Right renal cortex interstitium (tissue), 3 donors: ENCODE results near the gene NUDT2. TPM values are rescaled to one million over a fixed set of nuclear protein-coding genes. Genes with fewer than 3 reads are reported as not detected.
"Not testable (repeated sequence)": the region's sequence is repeated elsewhere in the genome, so short reads cannot be mapped to it uniquely, and the experiment has no call there.

Experiments used
- DNase-seq, 3 donors: peaks; one replicate each; pipeline ENCODE4 v3.0.0-alpha.2; 2013; ENCODE audit warnings: low read depth in 3 of 3, low spot score in 2 of 3
- polyA plus RNA-seq, 3 donors: library from polyadenylated mRNA; unstranded; fragments of 120-200 nt; gene quantifications; one replicate each; pipeline ENCODE4 v1.2.1, GENCODE V29; 2013; ENCODE audit not compliant: insufficient read length in 3 of 3

NUDT2 gene
- polyA plus RNA-seq, 3 donors: 25.5 to 34.8 (median 27.3) TPM

DNA sequence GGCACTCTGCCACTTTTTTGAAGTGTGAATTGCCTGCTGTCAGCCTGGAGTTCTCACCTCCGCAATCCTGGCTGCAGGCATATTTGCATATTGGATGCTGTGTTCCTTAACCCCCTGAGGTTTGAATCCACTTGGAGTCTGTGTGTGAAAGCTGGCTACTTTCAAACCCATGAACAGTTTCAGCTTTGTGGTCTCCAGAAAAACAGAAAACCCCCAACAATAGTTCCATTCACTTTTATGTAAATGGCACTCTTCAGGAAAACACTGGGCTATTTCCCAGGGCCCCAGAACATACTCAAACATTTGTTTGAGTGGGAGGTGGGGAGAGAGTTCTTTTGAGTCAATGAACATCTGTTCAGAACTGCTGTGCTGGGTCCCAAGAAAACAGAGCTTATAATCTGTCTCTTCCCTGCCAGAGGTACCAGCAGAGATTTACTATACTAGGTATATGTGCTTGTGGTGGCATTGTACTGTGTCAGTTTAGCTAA is 5.0 kb downstream of the NUDT2 start:
- DNase-seq: no peak

GRCh38 chr9:34334916-34335315 is 5.5 kb downstream of the NUDT2 start:
- no peak for DNase-seq

DNA sequence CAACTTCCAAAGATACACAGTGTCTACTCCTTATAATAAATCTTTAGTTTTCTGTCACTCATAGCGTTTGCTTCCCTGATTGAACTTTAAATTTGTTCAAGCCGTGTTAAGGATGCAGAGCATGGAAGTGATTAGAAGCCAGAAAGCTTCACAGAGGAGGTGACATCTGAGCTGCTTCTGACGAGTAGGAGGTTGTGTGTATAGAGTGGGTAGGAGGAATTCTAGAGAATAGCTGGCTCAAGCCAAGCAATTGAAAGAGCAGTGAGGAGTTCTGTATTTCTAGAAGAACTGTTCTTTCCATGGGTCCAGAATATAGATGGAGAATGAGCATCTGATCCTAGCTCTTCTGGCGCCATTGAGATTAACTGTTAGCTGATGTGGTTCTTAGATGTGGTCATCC is 6.0 kb downstream of the NUDT2 start:
- DNase-seq: no peak

DNA sequence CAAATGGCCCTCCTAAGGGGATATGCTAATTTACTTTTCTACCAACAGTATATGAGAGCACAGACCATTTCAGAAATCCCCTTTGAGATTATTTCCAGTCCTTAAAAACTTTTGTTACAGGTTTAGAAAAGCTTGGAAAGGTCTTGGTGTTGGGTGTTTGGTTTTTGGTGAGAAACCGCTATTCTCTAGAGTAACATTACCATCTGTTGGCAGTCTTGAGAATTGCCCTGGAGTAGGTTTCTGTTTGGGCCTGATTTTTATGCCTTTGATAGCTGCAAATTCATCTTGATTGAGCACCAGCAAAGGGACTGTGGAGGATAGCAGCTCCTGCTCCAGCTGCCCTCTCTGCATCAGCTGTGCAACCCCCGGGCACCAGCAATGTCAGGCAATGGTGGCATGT is 8.0 kb downstream of the NUDT2 start:
- DNase-seq: no peak

DNA sequence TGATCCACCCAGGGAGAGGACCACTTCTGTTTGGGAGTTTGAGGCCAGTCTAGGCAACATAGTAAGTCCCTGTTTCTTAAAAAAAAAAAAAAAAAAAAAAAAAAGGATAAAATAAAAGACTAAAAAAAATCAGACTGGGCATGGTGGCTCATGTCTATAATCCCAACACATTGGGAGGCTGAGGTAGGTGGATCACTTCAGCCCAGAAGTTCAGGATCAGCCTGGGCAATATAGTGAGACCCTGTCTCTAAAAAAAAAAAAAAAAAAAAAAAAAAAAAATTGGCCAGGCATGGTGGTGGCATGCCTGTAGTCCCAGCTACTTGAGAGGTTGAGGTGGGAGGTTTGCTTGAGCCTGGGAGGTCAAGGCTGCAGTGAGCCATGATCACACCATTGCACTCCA is 8.7 kb downstream of the NUDT2 start:
- not testable (repeated sequence) for DNase-seq

GRCh38 chr9:34338665-34339385 is 9.5 kb downstream of the NUDT2 start:
- no peak for DNase-seq

DNA sequence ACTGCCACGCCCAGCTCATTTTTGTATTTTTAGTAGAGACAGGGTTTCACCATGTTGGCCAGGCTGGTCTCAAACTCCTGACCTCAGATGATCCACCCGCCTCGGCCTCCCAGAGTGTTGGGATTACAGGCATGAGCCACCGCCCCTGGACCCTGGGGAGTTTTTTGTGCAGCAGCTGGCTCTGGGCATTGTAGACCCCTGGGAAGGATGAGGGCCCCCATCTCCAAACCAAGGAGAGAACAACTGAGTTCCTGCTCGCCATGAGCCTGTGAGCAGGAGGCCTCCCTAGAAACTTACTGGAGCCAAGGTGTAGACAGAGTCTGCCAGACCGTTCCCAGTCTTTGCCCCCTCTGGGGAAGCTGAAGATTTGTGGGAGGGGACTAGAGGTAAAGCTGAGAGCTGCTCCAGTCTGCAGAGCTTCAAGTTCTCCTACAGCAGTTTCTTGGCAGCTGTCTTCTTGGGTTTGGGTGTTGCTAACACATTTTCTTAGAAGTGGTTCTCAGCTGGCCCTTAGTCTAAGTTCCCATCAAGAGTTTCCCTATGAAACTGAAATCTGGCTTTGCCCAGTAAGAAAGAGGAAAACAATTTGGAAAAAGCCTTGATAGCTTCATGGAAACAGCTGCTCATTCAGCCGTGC is 12.4 kb downstream of the NUDT2 start:
- no peak for DNase-seq

DNA sequence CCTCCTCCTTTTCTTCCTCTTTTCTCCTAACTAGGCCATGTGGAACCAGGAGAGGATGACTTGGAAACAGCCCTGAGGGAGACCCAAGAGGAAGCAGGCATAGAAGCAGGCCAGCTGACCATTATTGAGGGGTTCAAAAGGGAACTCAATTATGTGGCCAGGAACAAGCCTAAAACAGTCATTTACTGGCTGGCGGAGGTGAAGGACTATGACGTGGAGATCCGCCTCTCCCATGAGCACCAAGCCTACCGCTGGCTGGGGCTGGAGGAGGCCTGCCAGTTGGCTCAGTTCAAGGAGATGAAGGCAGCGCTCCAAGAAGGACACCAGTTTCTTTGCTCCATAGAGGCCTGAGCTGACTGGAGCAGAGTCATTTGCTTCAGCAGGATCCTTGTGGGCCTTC is 13.7 kb downstream of the NUDT2 start:
- DNase-seq: no peak

DNA sequence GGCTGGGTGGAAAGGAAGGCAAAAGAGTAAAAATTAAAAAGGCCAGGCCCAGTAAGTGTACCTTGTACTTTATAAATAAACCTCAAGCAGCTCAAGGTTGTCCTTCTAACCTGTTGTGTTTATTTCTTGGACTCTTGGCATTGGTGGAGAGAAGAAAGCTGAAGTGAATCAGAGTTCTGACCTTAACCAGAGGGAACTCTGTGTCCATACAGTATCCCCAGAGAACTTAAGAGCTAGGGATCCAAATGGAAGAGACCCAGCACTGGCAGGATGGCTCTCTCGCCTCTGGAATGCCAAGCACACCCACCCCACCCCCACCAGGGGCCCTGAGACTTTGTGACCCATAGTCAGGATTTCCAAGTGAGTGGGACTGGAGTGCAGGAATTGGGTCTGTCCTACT is 14.2 kb downstream of the NUDT2 start:
- DNase-seq: no peak

DNA sequence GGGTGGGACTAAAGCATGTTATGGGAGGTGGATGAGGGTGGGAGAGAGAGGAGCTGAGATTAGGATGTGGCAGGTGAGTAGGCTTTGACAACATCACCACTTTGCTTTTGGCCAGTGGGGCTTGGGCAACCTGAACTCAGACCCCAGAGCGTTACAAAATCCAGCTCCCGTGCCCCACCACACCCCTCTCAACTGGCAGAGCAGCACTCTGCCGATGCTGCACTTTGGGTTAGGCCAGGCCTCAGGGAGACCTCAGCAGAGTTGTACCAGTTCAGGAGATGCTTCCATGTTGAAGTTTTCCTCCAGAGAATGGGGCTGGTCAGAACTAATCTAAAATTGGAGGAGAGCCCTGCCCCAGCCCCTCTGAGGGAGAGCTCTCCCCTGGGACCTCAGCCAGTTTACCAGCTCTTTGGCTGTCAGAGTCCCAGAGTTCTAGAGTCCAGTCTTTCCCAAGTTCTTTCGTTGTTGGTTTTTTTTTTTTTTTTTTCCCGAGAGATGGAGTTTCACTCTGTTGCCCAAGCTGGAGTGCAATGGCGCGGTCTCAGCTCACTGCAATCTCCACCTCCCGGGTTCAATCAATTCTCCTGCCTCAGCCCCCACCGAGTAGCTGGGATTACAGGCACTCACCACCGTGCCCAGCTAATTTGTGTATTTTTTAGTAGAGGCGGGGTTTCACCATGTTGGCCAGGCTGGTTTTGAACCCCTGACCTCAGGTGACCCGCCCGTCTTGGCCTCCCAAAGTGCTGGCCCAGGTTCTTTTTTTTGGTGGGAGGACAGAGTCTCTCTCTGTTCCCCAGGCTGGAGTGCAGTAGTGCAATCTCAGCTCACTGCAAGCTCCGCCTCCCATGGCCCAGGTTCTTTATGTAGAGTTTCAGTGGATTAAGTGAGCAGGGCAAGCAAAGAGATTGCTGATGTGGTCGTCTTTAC is 17.8 kb downstream of the NUDT2 start:
- no peak for DNase-seq

GRCh38 chr9:34347800-34348158 is 18.4 kb downstream of the NUDT2 start:
- DNase-seq: no peak

DNA sequence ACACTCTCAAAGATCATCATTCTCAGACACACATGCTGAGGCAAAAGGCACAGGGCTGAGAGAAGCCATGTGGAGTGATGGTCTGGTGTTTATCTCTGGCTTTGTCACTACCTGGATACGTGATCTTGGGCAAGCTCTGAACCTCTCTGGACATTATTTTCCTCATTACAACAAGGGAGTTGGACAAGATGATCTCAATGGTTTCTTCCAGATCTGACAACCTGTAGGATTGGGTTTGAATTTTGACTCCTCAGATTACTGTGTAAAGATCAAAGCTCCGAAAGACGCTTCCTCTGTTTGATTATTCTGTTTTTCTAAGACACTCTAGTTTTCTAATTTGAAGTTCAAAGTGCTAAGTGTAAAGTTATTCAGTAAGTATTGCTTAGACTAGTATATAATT is 20.0 kb downstream of the NUDT2 start:
- no peak for DNase-seq

DNA sequence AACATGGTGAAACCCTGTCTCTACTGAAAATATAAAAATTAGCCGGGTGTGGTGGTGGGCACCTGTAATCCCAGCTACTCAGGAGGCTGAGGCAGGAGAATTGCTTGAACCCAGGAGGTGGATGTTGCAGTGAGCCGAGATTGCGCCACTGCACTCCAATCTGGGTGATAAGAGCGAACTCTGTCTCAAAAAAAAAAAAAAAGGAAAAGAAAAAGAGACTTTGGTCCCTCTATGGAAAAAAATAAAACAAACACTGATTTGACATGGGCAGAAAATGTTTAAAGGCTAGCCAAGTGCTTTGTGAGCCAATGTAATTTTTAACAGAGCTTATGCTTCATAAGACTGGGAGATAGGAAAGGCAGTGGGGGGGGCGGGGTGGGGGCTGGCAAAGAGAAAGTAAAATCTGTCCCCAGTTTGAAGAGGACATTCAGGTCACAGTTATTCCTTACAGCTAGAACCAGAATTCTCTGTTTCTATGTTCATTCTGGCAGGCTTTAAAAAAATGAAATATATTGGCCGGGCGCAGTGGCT is 22.8 kb downstream of the NUDT2 start:
- DNase-seq: not testable (repeated sequence)

GRCh38 chr9:34352957-34353356 is 23.6 kb downstream of the NUDT2 start:
- not testable (repeated sequence) for DNase-seq

DNA sequence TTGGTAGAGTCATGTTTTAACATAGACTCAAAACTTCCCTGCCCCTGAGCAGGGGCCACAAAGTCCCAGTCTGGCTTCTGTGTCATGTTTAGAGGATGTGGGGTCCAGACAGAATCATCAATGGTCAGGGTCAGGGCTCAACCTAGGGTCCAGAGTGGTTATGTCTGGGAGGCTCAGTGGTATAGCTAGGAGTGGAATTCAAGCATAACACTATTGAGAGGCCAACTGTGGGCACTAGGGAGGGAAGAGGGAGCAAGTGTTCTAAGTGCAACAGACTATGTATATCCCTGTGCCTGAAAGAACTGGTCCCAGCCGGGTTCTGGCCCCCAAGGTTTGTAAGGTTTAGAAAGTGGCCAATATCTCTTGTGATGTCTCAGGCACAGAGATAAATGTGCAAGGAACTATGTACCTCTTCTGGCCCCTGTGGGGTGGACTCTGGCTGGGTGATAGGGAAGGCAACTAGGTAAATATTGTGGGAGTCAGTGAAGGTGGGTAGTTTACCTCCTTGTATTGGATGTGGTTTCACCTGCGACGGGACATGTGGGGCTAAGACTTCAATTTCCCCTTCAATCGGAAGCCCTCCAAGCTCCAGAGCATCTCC is 33.3 kb downstream of the NUDT2 start:
- no peak for DNase-seq

GRCh38 chr9:34363619-34364351 is 34.4 kb downstream of the NUDT2 start:
- DNase-seq: no peak

- no peak for DNase-seq
These were observed 35.9 kb downstream of the NUDT2 start for GRCh38 chr9:34365282-34365681.

- no peak for DNase-seq
These were observed 37.0 kb downstream of the NUDT2 start for GRCh38 chr9:34366365-34366764.

DNA sequence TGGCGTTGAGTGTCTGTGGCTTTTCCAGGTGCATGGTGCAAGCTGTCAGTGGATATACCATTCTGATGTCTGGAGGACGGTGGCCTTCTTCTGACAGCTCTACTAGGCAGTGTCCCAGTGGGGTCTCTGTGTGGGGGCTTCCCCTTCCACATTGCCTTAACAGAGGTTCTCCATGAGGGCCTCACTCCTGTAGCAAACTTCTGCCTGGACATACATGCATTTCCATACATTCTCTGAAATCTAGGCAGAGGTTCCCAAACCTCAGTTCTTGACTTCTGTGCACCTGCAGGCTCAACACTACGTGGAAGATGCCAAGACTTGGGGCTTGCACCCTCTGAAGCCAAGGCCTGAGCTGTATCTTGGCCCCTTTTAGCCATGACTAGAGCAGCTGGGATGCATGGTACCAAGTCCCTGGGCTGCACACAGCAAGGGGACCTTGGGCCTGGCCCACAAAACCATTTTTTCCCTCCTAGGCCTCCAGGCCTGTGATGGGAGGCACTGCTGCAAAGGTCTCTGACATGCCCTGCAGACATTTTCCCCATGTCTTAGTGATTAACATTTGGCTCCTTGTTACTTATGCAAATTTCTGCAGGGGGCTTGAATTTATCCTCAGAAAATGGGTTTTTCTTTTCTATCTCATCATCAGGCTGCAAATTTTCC is 38.5 kb downstream of the NUDT2 start:
- DNase-seq: not testable (repeated sequence)
